GM13976 (cell line): ENCODE data around the gene WDR62.

Experiments
- DNase-seq: peaks from one replicate; pipeline ENCODE4 v3.0.0; 2012; ENCODE audit warnings: low spot score
- CTCF ChIP-seq: IDR thresholded peaks from 2 replicates; pipeline ENCODE4 v1.5.1; 2012; ENCODE audit warnings: borderline replicate concordance, mild to moderate bottlenecking; ENCODE audit not compliant: insufficient read depth; ENCODE audit errors: extremely low read depth, missing control alignments, control extremely low read depth
- in situ Hi-C: fragments of 300-500 bp; cut with MboI; formaldehyde crosslinking; loops from one replicate; pipeline ENCODE4 v1.12.0; 2022; ENCODE audit warnings: low sequenced_read_pairs, mixed read lengths, inconsistent platforms; ENCODE audit not compliant: unreplicated experiment

The WDR62 gene

GRCh38 chr19:36049080-36049698 is 5.5 kb upstream of the WDR62 start:
- no peak for DNase-seq
- in situ Hi-C loops = no loop called here
- no peak for TF ChIP-seq CTCF

- in situ Hi-C loops = no loop called here
- DNase-seq = no peak
- peak; percentile 26 for TF ChIP-seq CTCF
Observed at GRCh38 chr19:36051236-36051635, 3.5 kb upstream of the WDR62 start.

GRCh38 chr19:36051637-36052036 is 3.1 kb upstream of the WDR62 start:
- in situ Hi-C loops = no loop called here
- no peak for DNase-seq
- TF ChIP-seq CTCF = no peak

GRCh38 chr19:36054119-36054732 is 471 bp upstream of the WDR62 start, which contains the start of gene THAP8:
Gene THAP8 (minus strand): TSS chr19:36054285. CDS start chr19:36054217, 68 bp downstream.
- TF ChIP-seq CTCF = peak; percentile 24
- peak; percentile 99 for DNase-seq
- in situ Hi-C loops = no loop called here

- in situ Hi-C loops = no loop called here
- DNase-seq = no peak
- TF ChIP-seq CTCF = no peak
Observed at GRCh38 chr19:36058481-36059179, 3.9 kb downstream of the WDR62 start.

GRCh38 chr19:36059180-36059910 is 4.6 kb downstream of the WDR62 start:
- no peak for TF ChIP-seq CTCF
- in situ Hi-C loops = no loop called here
- no peak for DNase-seq
